NCI-H1436 treated with DMSO at 0.1 percent for 48 hours (cell line): ENCODE results near the gene DAZ4.
"Not testable (repeated sequence)": the region's sequence is repeated elsewhere in the genome, so short reads cannot be mapped to it uniquely, and the experiment has no call there.

Experiments used
- DNase-seq: peaks from one replicate; lab custom pipeline; 2025; lab: John Stamatoyannopoulos, UW

Gene DAZ4

DNA sequence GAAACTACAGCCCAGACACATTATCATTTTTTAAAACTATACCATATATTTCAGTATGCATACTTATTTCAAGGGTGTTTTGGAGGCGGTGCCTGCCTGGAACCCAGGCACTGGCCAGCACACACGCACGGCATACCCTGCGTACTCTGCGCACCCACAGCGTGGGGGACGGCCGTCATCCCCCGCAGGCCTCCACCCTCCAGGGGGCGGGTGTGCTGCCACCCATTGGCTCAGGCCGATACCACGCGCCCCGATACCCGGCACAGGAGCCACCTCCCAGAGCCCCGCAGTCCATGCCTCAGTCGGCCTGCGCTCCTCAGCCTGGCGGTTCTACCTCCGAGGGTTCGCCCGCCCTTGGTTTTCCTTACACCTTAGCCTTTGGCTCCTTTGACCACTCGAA is at the start of gene DAZ4:
Gene DAZ4, plus strand, starts transcription at position 301 of the 400 bp plus-strand sequence. CDS start 208 bp downstream, outside the sequence.
- not testable (repeated sequence) for DNase-seq

DNA sequence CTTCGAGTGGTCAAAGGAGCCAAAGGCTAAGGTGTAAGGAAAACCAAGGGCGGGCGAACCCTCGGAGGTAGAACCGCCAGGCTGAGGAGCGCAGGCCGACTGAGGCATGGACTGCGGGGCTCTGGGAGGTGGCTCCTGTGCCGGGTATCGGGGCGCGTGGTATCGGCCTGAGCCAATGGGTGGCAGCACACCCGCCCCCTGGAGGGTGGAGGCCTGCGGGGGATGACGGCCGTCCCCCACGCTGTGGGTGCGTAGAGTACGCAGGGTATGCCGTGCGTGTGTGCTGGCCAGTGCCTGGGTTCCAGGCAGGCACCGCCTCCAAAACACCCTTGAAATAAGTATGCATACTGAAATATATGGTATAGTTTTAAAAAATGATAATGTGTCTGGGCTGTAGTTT is 20.4 kb upstream of the DAZ4 start, which contains the start of gene DAZ3:
Gene DAZ3, minus strand, starts transcription at position 101 of the 400 bp plus-strand sequence. CDS start 208 bp downstream, outside the sequence.
- not testable (repeated sequence) for DNase-seq

DNA sequence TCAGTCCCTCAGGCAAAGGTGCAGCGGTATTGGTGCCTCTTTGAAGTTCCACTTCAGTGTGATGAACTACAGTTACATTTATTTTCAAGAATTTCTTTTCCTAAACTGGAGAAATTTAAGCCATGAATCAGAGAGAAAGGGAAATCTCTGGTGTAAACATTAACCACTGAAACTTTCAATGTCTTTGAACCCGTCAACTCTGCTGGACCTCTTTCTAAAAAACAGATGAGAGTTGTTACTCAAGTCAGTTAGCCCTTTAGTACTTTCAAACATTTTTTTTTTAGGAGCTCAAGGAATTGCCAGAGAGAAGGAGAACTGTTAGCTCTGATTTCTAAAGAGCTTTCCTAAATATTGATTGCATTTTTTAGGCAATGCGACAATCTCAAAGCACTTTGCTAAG is 11.9 kb upstream of the DAZ4 start:
- DNase-seq, result not testable (repeated sequence)

GRCh38 chrY:24824184-24824879 is 9.4 kb upstream of the DAZ4 start:
- DNase-seq, result not testable (repeated sequence)

GRCh38 chrY:24825069-24825468 is 8.7 kb upstream of the DAZ4 start:
- DNase-seq, result not testable (repeated sequence)
